HG03558 (cell line): Measurements from ENCODE around the gene FAM110C.
"Not testable (repeated sequence)": the region's sequence is repeated elsewhere in the genome, so short reads cannot be mapped to it uniquely, and the experiment has no call there.

Experiments used
- ATAC-seq: cut with Tn5 transposase; IDR thresholded peaks from one replicate; pipeline ENCODE4 v1.9.1; 2021; ENCODE audit warnings: moderate number of reproducible peaks; ENCODE audit not compliant: unreplicated experiment; ENCODE audit errors: extremely low read depth

Gene FAM110C

GRCh38 chr2:45342-46130 lies 769 bp downstream of the FAM110C start:
- no peak for ATAC-seq

- no peak for ATAC-seq
Measured at GRCh38 chr2:44748-45341, 1.5 kb downstream of the FAM110C start.

- no peak for ATAC-seq
Measured at GRCh38 chr2:42788-43187, 3.5 kb downstream of the FAM110C start.

GRCh38 chr2:40465-40864 lies 5.8 kb downstream of the FAM110C start:
- no peak for ATAC-seq

GRCh38 chr2:38155-38554 lies 8.2 kb downstream of the FAM110C start:
- no peak for ATAC-seq

GRCh38 chr2:36318-36717 lies 10.0 kb downstream of the FAM110C start:
- ATAC-seq: no peak

GRCh38 chr2:35852-36251 lies 10.5 kb downstream of the FAM110C start:
- no peak for ATAC-seq

GRCh38 chr2:33620-34019 lies 12.7 kb downstream of the FAM110C start:
- ATAC-seq: no peak

- ATAC-seq: no peak
Measured at GRCh38 chr2:32068-32467, 14.2 kb downstream of the FAM110C start.

- ATAC-seq: no peak
Measured at GRCh38 chr2:29253-29652, 17.1 kb downstream of the FAM110C start.

GRCh38 chr2:28406-28975 lies 17.8 kb downstream of the FAM110C start:
- no peak for ATAC-seq

- ATAC-seq: no peak
Measured at GRCh38 chr2:26891-27290, 19.4 kb downstream of the FAM110C start.

GRCh38 chr2:25543-25942 lies 20.8 kb downstream of the FAM110C start:
- ATAC-seq: no peak

GRCh38 chr2:24591-24990 lies 21.7 kb downstream of the FAM110C start:
- ATAC-seq: not testable (repeated sequence)

- peak; percentile 95 for ATAC-seq
Measured at GRCh38 chr2:24107-24506, 22.2 kb downstream of the FAM110C start.

GRCh38 chr2:23283-23682 lies 23.0 kb downstream of the FAM110C start:
- ATAC-seq: no peak

GRCh38 chr2:22244-22643 lies 24.1 kb downstream of the FAM110C start:
- not testable (repeated sequence) for ATAC-seq

- not testable (repeated sequence) for ATAC-seq
Measured at GRCh38 chr2:20259-20658, 26.0 kb downstream of the FAM110C start.

GRCh38 chr2:19505-19904 lies 26.8 kb downstream of the FAM110C start:
- ATAC-seq: no peak

GRCh38 chr2:18402-19271 lies 27.7 kb downstream of the FAM110C start:
- no peak for ATAC-seq

- ATAC-seq: not testable (repeated sequence)
Measured at GRCh38 chr2:15916-16315, 30.4 kb downstream of the FAM110C start.
